A549 (cell line): ENCODE data around the gene ZFPM1. TPM values are rescaled to one million over a fixed set of nuclear protein-coding genes. Genes with fewer than 3 reads are reported as not detected.

Source experiments
- ATAC-seq, 2 experiments: fragments of 200-7000 bp in 1 of 2; fragments of >200 bp in 1 of 2; cut with Nextera tagmentation in 1 of 2; cut with Tn5 transposase in 1 of 2; 3 replicates each; pipeline versions ENCODE4 v1.8.0 to v1.9.1; 2018 to 2020; ENCODE audit warnings: mild to moderate bottlenecking in 1 of 2, moderate library complexity in 1 of 2
- CTCF ChIA-PET: fragments of 300-600 bp; sonication (Branson Sonifier 250); formaldehyde crosslinking; extraction: SDS; loops from one replicate; lab custom pipeline; 2021; ENCODE audit warnings: antibody characterized with exemption, inconsistent platforms; lab: Yijun Ruan, JAX
- POLR2A ChIA-PET: fragments of 350-600 bp; formaldehyde crosslinking; extraction: SDS; loops from one replicate; lab custom pipeline; 2021; ENCODE audit warnings: antibody characterized with exemption, inconsistent platforms; lab: Yijun Ruan, JAX
- DNase-seq, 2 experiments: peaks; one replicate each; pipeline versions ENCODE4 v3.0.0 to v3.0.0-alpha.2; 2011 to 2016; ENCODE audit warnings: low read depth in 1 of 2, low spot score in 1 of 2
- FAIRE-seq: peaks from 2 replicates; lab custom pipeline; 2011; peaks lifted over from hg19 to GRCh38; lab: Jason Lieb, UNC
- H3K27ac ChIP-seq, 2 experiments: fragments of >200 bp; sonication (Bioruptor Twin); formaldehyde crosslinking; 3 replicates each; pipeline ENCODE4 v1.5.1; 2016 to 2017
- H3K4me1 ChIP-seq: fragments of >200 bp; sonication (Bioruptor Twin); formaldehyde crosslinking; 3 replicates; pipeline ENCODE4 v1.6.1; 2016
- H3K4me2 ChIP-seq: fragments of >200 bp; sonication (Bioruptor Twin); formaldehyde crosslinking; 3 replicates; pipeline ENCODE4 v1.6.1; 2016
- H3K4me3 ChIP-seq: fragments of >200 bp; sonication (Bioruptor Twin); formaldehyde crosslinking; 3 replicates; pipeline ENCODE4 v1.5.1; 2016
- H3K9me3 ChIP-seq: fragments of >200 bp; sonication (Bioruptor Twin); formaldehyde crosslinking; 3 replicates; pipeline ENCODE4 v1.6.1; 2016
- CBX2 ChIP-seq: fragments of 200-600 bp; sonication (generic); IDR thresholded peaks from 2 replicates; pipeline ENCODE4 v1.6.1; 2016; ENCODE audit warnings: low read depth, mild to moderate bottlenecking, borderline replicate concordance
- CBX8 ChIP-seq: fragments of 200-600 bp; sonication (generic); IDR thresholded peaks from 2 replicates; pipeline ENCODE4 v1.6.1; 2016
- CEBPB ChIP-seq, 2 experiments: fragments of >200 bp in 1 of 2; sonication (Bioruptor Twin) in 1 of 2; formaldehyde crosslinking in 1 of 2; IDR thresholded peaks; 2 replicates each; pipeline ENCODE4 v1.6.1; 2012 to 2016
- CHD2 ChIP-seq: fragments of 150-350 bp; IDR thresholded peaks from 2 replicates; pipeline ENCODE4 v1.6.1; 2014; ENCODE audit warnings: low read length; ENCODE audit not compliant: partially characterized antibody
- CHD4 ChIP-seq: fragments of 200-600 bp; sonication (generic); IDR thresholded peaks from 2 replicates; pipeline ENCODE4 v1.6.1; 2016; ENCODE audit warnings: antibody characterized with exemption, mild to moderate bottlenecking, borderline replicate concordance
- EHF ChIP-seq: fragments of 250-450 bp; sonication (Bioruptor Pico); IDR thresholded peaks from 2 replicates; pipeline ENCODE4 v1.5.0; 2020; ENCODE audit warnings: mild to moderate bottlenecking
- EHMT2 ChIP-seq: fragments of 200-600 bp; sonication (generic); IDR thresholded peaks from 2 replicates; pipeline ENCODE4 v1.6.1; 2016; ENCODE audit warnings: antibody characterized with exemption, low read depth, mild to moderate bottlenecking, moderate library complexity
- EP300 ChIP-seq, 2 experiments: fragments of >200 bp; sonication (Bioruptor Twin); formaldehyde crosslinking; IDR thresholded peaks; 2 replicates in 1 of 2; 3 replicates in 1 of 2; pipeline ENCODE4 v1.6.1; 2016 to 2017
- FOSL2 ChIP-seq, 2 experiments: fragments of 450-650 bp in 1 of 2; fragments of >200 bp in 1 of 2; sonication (Bioruptor Twin) in 1 of 2; formaldehyde crosslinking; IDR thresholded peaks; 2 replicates each; pipeline versions ENCODE4 v1.5.0 to v1.6.1; 2016 to 2020; ENCODE audit warnings: mild to moderate bottlenecking in 1 of 2, moderate library complexity in 1 of 2
- GATA3 ChIP-seq: IDR thresholded peaks from 2 replicates; pipeline ENCODE4 v1.6.1; 2012; ENCODE audit warnings: borderline replicate concordance
- HMGXB4 ChIP-seq: fragments of 250-450 bp; sonication (Bioruptor Pico); IDR thresholded peaks from 2 replicates; pipeline ENCODE4 v1.5.0; 2021; ENCODE audit warnings: mild to moderate bottlenecking, moderate library complexity, borderline replicate concordance
- HOXB13 ChIP-seq: fragments of 250-450 bp; sonication (Bioruptor Pico); IDR thresholded peaks from 2 replicates; pipeline ENCODE4 v1.5.0; 2020; ENCODE audit warnings: low read depth, mild to moderate bottlenecking, moderate library complexity
- JUN ChIP-seq, 2 experiments: fragments of >200 bp; sonication (Bioruptor Twin); formaldehyde crosslinking; IDR thresholded peaks; 2 replicates in 1 of 2; 3 replicates in 1 of 2; pipeline ENCODE4 v1.6.1; 2016 to 2017
- KDM1A ChIP-seq: fragments of 200-600 bp; sonication (generic); IDR thresholded peaks from 2 replicates; pipeline ENCODE4 v1.6.1; 2016; ENCODE audit warnings: low read depth, mild to moderate bottlenecking
- KDM5A ChIP-seq: fragments of 200-600 bp; sonication (generic); IDR thresholded peaks from 2 replicates; pipeline ENCODE4 v1.6.1; 2016; ENCODE audit warnings: antibody characterized with exemption, mild to moderate bottlenecking
- MAFK ChIP-seq: fragments of 450-650 bp; IDR thresholded peaks from 2 replicates; pipeline ENCODE4 v1.6.1; 2014; ENCODE audit not compliant: partially characterized antibody
- MAX ChIP-seq: IDR thresholded peaks from 2 replicates; pipeline ENCODE4 v1.6.1; 2012
- NFE2L2 ChIP-seq: fragments of 150-350 bp; conservative IDR thresholded peaks from 2 replicates; pipeline ENCODE4 v1.6.1; 2014; ENCODE audit warnings: low read length
- NR3C1 ChIP-seq: fragments of >200 bp; sonication (Bioruptor Twin); formaldehyde crosslinking; IDR thresholded peaks from 3 replicates; pipeline ENCODE4 v1.6.1; 2017
- PBX3 ChIP-seq: IDR thresholded peaks from 2 replicates; pipeline ENCODE4 v1.6.1; 2012
- PHF8 ChIP-seq: fragments of 200-600 bp; sonication (generic); IDR thresholded peaks from 2 replicates; pipeline ENCODE4 v1.6.1; 2016; ENCODE audit warnings: low read depth, mild to moderate bottlenecking, antibody characterized with exemption, moderate library complexity, borderline replicate concordance
- RARB ChIP-seq: fragments of 250-450 bp; sonication (Bioruptor Pico); IDR thresholded peaks from 2 replicates; pipeline ENCODE4 v1.8.0; 2021; ENCODE audit warnings: mild to moderate bottlenecking, moderate library complexity
- RCOR1 ChIP-seq: fragments of 150-350 bp; IDR thresholded peaks from 2 replicates; pipeline ENCODE4 v1.6.1; 2014; ENCODE audit warnings: antibody characterized with exemption, low read length, low read depth
- REST ChIP-seq: fragments of 200-600 bp; sonication (generic); IDR thresholded peaks from 2 replicates; pipeline ENCODE4 v1.6.1; 2016; ENCODE audit warnings: antibody characterized with exemption, mild to moderate bottlenecking, moderate library complexity
- RNF2 ChIP-seq: fragments of 200-600 bp; sonication (generic); IDR thresholded peaks from 2 replicates; pipeline ENCODE4 v1.6.1; 2016; ENCODE audit warnings: low read depth, mild to moderate bottlenecking, antibody characterized with exemption, moderate library complexity, borderline replicate concordance
- SMC3 ChIP-seq: fragments of >200 bp; sonication (Bioruptor Twin); formaldehyde crosslinking; IDR thresholded peaks from 3 replicates; pipeline ENCODE4 v1.6.1; 2018; ENCODE audit warnings: inconsistent platforms
- TFCP2L1 ChIP-seq: fragments of 250-450 bp; sonication (Bioruptor Pico); IDR thresholded peaks from 2 replicates; pipeline ENCODE4 v1.5.0; 2021; ENCODE audit warnings: mild to moderate bottlenecking
- WGBS: methylation state at CpG from one replicate; pipeline ENCODE4 v1.1.6; 2017; ENCODE audit errors: missing lambda C conversion rate; 5-methylcytosine and 5-hydroxymethylcytosine counted together
- polyA plus RNA-seq, 4 experiments: library from polyadenylated mRNA; depleted of rRNA in 3 of 4; stranded (reverse); fragments of >200 nt; fragmentation: RNase III in 1 of 4; extraction: RNeasy Plus Mini Kit Qiagen cat#74134 plus additional on column Dnase treatment in 1 of 4; gene quantifications; 2 replicates in 3 of 4; 3 replicates in 1 of 4; pipeline ENCODE4 v1.2.3, GENCODE V29; 2011 to 2017

ZFPM1 gene
- polyA plus RNA-seq, 2 of the 4 experiments (the other 2 are of a cell fraction) = 0.36 to 2.5 TPM

GRCh38 chr16:88444826-88445582 lies 8.1 kb upstream of the ZFPM1 start:
- WGBS = 82% methylated on average over 25 of the region's 32 CpGs
- ATAC-seq = no peak
- no peak overlapping the region for H3K4me3 ChIP-seq
- TF ChIP-seq PHF8 (no peak), GATA3 (no peak), KDM5A (no peak), NFE2L2 (no peak), FOSL2 (IDR thresholded peaks at IDR 0.05) (no peak), FOSL2 (CRISPR knock-in tag; IDR thresholded peaks at IDR 0.05) (no peak), RARB (no peak), MAX (no peak), NR3C1 (no peak), CEBPB (IDR thresholded peaks at IDR 0.05) (no peak), REST (no peak), CBX8 (no peak), SMC3 (no peak), JUN (IDR thresholded peaks at IDR 0.05) (no peak), EP300 (IDR thresholded peaks at IDR 0.05) (no peak), RNF2 (no peak)
- H3K9me3 ChIP-seq = no peaks in the 10 kb centered on the region
- POLR2A ChIA-PET = no interaction called here
- DNase-seq = no peak
- CTCF ChIA-PET = interaction anchor here (0.8 to 1.8 kb wide), 5 partner anchors 83 to 575 kb away, joined by 3 to 10 read pairs (median 4); no protein-coding TSS in a partner anchor
- peaks cover 13% of the 10 kb centered on the region; the same call in 2 of the 3 replicates for H3K4me1 ChIP-seq
- no peak overlapping the region for H3K27ac ChIP-seq
- no peak overlapping the region for H3K4me2 ChIP-seq
- FAIRE-seq = no peak

GRCh38 chr16:88445583-88445960 lies 7.5 kb upstream of the ZFPM1 start:
- DNase-seq (no peak), FAIRE-seq (no peak), ATAC-seq (no peak)
- no peak overlapping the region for H3K27ac ChIP-seq
- peaks cover 13% of the 10 kb centered on the region; the same call in 2 of the 3 replicates for H3K4me1 ChIP-seq
- TF ChIP-seq TFCP2L1 (CRISPR knock-in tag) = no peak
- TF ChIP-seq CHD2 = no peak
- TF ChIP-seq HOXB13 (CRISPR knock-in tag) = no peak
- TF ChIP-seq KDM5A = no peak
- TF ChIP-seq KDM1A = no peak
- no peak for TF ChIP-seq CBX2
- no peak for TF ChIP-seq PBX3
- TF ChIP-seq EHMT2 = no peak
- TF ChIP-seq EHF (CRISPR knock-in tag) = no peak
- no peak for TF ChIP-seq CHD4
- TF ChIP-seq RARB = no peak
- TF ChIP-seq HMGXB4 (CRISPR knock-in tag) = no peak
- no peak for TF ChIP-seq NFE2L2
- TF ChIP-seq RCOR1 = no peak
- no peak for TF ChIP-seq MAFK
- no peak overlapping the region for H3K4me3 ChIP-seq
- H3K9me3 ChIP-seq = no peaks in the 10 kb centered on the region
- WGBS = 88% methylated on average over 23 of the region's 25 CpGs
- no peak overlapping the region for H3K4me2 ChIP-seq
- ChIA-PET POLR2A (no interaction called here), CTCF (interaction anchor here (1.3 to 1.8 kb wide), 2 partner anchors 83 to 114 kb away, joined by 3 to 6 read pairs; no protein-coding TSS in a partner anchor)
